Memory B cell (primary cell): ENCODE data around the gene SAMD11.

Source experiments
- ATAC-seq: fragments of 150-1000 bp; cut with Tn5 transposase; 2 replicates; pipeline ENCODE4 v1.10.0; 2021; ENCODE audit warnings: low read depth, mild to moderate bottlenecking, moderate library complexity
- DNase-seq, 2 donors: peaks; one replicate each; pipeline ENCODE4 v3.0.0; 2022; ENCODE audit warnings: low spot score in 2 of 2
- H3K27ac Mint-ChIP-seq: one replicate; pipeline ENCODE4 v1.8.0; 2022; ENCODE audit warnings: mild to moderate bottlenecking, moderate library complexity, mixed read lengths
- H3K27me3 Mint-ChIP-seq: one replicate; pipeline ENCODE4 v1.8.0; 2022; ENCODE audit warnings: mixed read lengths
- H3K36me3 Mint-ChIP-seq: one replicate; pipeline ENCODE4 v1.8.0; 2022; ENCODE audit warnings: mild to moderate bottlenecking, mixed read lengths
- H3K4me1 Mint-ChIP-seq: one replicate; pipeline ENCODE4 v1.8.0; 2022; ENCODE audit warnings: mixed read lengths
- H3K4me3 Mint-ChIP-seq: one replicate; pipeline ENCODE4 v1.8.0; 2022; ENCODE audit warnings: mild to moderate bottlenecking, moderate library complexity, mixed read lengths
- H3K9me3 Mint-ChIP-seq: one replicate; pipeline ENCODE4 v1.8.0; 2022; ENCODE audit warnings: mixed read lengths

The SAMD11 gene

DNA sequence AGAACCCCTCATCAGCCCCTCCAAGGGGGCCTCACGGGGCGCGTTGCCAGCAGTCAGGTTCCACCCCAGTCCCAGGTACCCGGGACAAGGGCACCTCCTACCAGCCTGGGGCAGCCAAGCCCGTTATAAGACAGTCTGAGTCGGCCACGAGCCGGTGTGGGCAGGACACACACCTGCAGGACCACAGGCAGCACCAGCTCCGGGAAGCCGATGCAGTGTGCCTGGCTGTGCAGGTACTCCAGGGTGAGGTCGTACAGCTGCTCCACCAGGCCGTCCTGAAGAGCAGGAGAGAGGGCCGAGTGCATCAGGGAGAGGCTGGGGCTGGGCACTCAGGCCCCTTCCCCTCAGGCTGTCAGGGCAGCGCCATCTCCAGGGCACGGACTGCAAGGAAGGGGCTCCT, 24.2 kb downstream of the SAMD11 start:
- Mint-ChIP-seq H3K36me3 (peaks cover 31% of the 10 kb centered on the region), H3K27me3 (peaks cover 2% of the 10 kb centered on the region), H3K27ac (no peak overlapping the region), H3K4me3 (no peak overlapping the region), H3K4me1 (no peaks in the 10 kb centered on the region), H3K9me3 (no peaks in the 10 kb centered on the region)
- DNase-seq, result no peak
- ATAC-seq, result no peak

DNA sequence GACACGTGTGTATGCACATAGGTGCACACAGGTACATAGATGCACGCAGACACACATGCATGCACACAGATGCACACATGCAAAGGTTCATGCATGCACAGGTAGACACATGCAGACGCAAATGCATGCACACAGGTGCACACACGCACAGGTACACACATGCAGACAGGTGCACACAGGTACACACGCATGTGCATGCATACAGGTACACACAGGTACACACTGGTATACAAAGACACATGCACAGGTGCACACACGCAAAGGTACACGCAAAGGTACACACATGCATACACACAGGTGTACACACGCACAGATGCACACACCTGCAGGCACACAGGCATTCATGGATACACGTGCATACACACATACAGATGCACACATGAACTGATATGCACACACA, 26.5 kb downstream of the SAMD11 start:
- DNase-seq, result no peak
- no peak overlapping the region for H3K27ac Mint-ChIP-seq
- H3K9me3 Mint-ChIP-seq, result no peaks in the 10 kb centered on the region
- H3K27me3 Mint-ChIP-seq, result no peaks in the 10 kb centered on the region
- no peak for ATAC-seq
- H3K36me3 Mint-ChIP-seq, result peaks cover 35% of the 10 kb centered on the region
- H3K4me3 Mint-ChIP-seq, result no peak overlapping the region
- H3K4me1 Mint-ChIP-seq, result no peaks in the 10 kb centered on the region

DNA sequence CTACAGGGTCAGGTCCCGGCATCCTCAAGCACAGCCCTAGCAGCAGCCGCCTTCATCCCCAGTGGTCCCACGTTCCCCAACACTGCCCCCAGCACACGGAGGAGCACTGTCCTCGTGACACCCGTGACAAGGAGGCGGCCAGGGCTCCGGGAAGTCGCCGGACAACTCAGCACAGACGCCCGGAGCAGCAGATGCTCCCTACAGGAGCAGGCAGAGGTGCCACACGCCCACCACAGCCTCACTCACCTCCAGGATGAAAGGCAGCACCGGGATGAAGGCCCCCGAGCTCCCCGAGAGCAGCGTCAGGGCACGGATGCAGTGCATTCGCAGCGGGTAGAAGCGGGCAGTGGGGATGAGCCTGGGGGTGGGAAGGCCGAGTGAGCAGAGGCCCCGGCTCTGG, 27.2 kb downstream of the SAMD11 start:
- Mint-ChIP-seq H3K9me3 (no peaks in the 10 kb centered on the region), H3K27me3 (no peaks in the 10 kb centered on the region)
- no peak for DNase-seq

DNA sequence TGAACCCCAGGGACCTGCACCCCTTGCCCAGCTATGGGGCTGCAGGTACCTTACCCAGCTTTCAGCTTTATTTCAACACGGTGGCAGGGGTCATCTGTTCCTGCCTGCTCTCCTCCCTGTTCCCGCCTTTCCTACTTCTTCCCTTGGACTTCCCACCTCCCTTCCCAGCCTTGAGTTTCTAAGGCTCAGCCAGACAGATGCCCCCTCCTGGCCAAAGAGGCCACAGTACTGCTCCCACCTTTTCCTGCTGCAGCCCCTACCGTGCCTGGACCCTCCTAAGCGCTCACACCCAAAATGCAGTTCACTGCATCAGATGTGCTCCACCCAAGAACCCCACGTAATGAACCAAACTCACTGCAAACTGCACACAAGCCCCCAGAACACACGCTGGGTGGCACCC, 27.6 kb downstream of the SAMD11 start:
- no peaks in the 10 kb centered on the region for H3K27me3 Mint-ChIP-seq

More for the DNA sequence above, 27.2 kb downstream of the SAMD11 start:
- H3K4me1 Mint-ChIP-seq, result no peaks in the 10 kb centered on the region
- no peak for ATAC-seq
- H3K4me3 Mint-ChIP-seq, result no peak overlapping the region
- H3K36me3 Mint-ChIP-seq, result peaks cover 32% of the 10 kb centered on the region
- no peak overlapping the region for H3K27ac Mint-ChIP-seq

DNA sequence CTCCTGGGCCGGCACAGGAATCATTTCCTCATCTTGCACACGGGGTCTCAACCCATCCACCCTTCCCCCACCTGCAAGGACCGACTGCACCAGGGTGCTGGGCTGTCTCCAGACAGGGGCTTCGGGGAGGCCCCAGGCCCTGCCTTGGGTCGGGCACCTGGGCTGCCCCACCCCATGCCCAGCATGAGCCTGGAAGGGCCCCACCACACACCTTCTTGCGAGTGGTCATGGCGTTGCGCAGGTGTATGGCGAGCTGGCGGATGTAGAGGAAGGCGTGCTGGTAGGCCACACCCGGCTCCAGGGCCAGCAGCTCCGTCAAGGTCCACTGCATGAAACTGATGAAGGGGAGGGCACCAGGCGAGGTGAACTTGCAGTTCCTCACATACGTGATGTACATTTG, 28.5 kb downstream of the SAMD11 start:
- Mint-ChIP-seq H3K27ac (no peak overlapping the region), H3K36me3 (peaks cover 35% of the 10 kb centered on the region), H3K4me3 (no peak overlapping the region), H3K9me3 (no peaks in the 10 kb centered on the region), H3K27me3 (no peaks in the 10 kb centered on the region), H3K4me1 (peaks cover 3% of the 10 kb centered on the region)
- ATAC-seq (no peak), DNase-seq (no peak)

More for the DNA sequence above, 27.6 kb downstream of the SAMD11 start:
- Mint-ChIP-seq H3K9me3 (no peaks in the 10 kb centered on the region), H3K4me3 (no peak overlapping the region), H3K4me1 (no peaks in the 10 kb centered on the region), H3K27ac (no peak overlapping the region), H3K36me3 (peaks cover 32% of the 10 kb centered on the region)
- DNase-seq, result no peak
- ATAC-seq, result no peak

DNA sequence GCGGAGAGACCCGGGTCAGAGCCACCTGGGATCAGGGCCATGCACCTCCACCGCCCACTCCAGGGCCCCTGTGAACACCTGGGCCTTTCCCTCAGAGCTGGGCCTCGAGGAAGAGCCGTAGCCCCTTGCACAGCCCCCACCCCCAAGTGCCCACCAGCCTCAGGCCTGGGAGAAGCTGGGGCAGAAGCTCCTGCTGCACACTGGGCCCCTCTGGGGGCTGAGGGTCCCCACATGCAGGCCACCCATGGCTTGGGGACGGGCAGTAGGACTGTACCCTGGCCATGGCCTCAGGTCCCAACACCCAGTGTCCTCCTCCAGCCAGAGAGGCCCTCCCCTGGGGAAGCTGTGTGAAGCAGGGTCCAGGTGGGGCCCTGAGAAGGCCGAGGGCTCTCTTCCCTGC, 28.9 kb downstream of the SAMD11 start:
- H3K36me3 Mint-ChIP-seq, result peaks cover 35% of the 10 kb centered on the region
- no peaks in the 10 kb centered on the region for H3K27me3 Mint-ChIP-seq

DNA sequence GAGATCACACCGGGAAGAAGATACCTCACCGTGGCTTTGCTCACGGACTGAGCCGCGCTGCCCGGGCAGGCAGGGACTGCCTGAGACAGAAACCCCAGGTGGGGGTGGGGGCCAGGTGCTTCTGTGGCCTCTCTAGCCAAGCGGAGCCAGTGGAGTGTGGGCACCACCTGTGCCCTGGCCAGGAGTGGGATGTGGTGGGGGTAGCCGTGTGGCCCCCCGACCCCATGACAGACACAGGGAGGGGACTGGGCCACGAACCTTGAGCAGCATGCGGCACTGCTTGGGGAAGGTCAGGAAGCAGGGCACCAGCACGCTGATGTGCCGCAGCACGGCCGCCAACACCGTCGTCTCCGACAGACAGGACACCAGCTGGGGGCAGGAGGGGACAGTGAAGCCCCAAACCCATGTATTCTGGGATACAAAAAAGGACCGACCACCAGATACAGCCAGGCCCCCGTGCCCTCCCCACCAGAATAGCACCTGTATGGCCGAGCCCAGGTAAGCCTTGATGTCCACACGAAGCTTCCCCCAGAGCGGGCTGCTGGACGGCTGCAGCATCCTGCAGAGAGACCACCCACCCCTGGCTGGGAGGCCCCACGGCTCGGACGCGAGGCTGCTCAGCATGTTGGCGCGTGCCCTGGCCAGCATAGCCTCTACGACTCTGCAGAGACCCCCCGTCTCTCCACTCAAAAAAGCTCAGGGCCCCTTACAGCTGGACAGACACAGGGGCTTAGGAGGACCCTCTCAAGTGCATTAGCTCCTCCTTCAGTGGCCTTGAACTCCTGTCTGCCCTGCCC, 30.0 kb downstream of the SAMD11 start:
- H3K36me3 Mint-ChIP-seq, result peaks cover 39% of the 10 kb centered on the region
- DNase-seq (no peak), ATAC-seq (no peak)
- H3K27ac Mint-ChIP-seq, result no peak overlapping the region
- H3K9me3 Mint-ChIP-seq, result no peaks in the 10 kb centered on the region
- H3K4me1 Mint-ChIP-seq, result peaks cover 11% of the 10 kb centered on the region
- no peak overlapping the region for H3K4me3 Mint-ChIP-seq
- no peaks in the 10 kb centered on the region for H3K27me3 Mint-ChIP-seq

More for the DNA sequence above, 28.9 kb downstream of the SAMD11 start:
- Mint-ChIP-seq H3K9me3 (no peaks in the 10 kb centered on the region), H3K4me3 (no peak overlapping the region), H3K4me1 (peaks cover 6% of the 10 kb centered on the region), H3K27ac (no peak overlapping the region)
- DNase-seq (no peak), ATAC-seq (no peak)

DNA sequence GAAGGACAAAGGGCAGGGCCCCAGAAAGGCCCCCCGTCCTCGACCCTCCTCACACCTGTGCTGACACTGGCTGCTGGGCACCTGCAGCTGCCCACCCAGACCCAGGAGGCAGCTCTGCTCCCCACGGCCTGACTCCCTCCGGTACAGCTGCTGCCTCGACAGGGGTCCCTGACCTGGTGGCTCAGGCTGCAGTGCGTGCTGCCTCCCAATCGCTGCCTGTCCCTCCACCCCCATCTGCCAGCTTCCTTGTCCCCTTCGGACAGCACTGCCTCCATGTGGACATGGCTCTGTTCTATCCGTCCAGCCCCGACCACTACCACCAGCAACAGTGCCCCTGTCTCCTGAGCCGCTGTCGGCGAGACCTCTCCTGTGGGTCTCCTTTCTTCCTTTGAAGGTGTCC, 31.2 kb downstream of the SAMD11 start:
- Mint-ChIP-seq H3K9me3 (no peaks in the 10 kb centered on the region), H3K27ac (no peak overlapping the region), H3K4me3 (no peak overlapping the region), H3K36me3 (peaks cover 35% of the 10 kb centered on the region), H3K27me3 (no peaks in the 10 kb centered on the region), H3K4me1 (peaks cover 11% of the 10 kb centered on the region)
- no peak for DNase-seq
- no peak for ATAC-seq

DNA sequence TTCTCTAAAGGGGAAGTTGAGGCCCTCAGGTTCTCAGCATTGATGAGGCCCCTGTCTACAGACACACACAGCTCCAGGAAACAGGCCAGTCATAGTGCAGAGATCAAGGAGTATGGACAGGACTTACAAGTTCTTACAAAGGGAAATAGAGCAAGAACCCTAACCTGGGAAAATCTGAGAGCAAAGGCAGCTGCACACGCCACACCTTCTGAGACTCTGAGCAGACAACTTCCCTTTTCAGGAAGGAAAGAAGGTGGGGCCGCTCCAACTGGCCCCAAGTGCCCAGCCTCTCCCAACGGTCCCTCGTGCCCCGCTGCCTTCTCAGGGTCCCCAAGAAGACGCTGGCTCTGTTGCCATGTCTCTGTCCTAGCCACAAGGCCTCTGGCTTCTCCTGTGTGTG, 31.8 kb downstream of the SAMD11 start:
- Mint-ChIP-seq H3K27ac (no peak overlapping the region), H3K4me1 (peaks cover 11% of the 10 kb centered on the region), H3K4me3 (no peak overlapping the region), H3K9me3 (no peaks in the 10 kb centered on the region), H3K27me3 (no peaks in the 10 kb centered on the region), H3K36me3 (peaks cover 32% of the 10 kb centered on the region)
- ATAC-seq (no peak), DNase-seq (no peak)

DNA sequence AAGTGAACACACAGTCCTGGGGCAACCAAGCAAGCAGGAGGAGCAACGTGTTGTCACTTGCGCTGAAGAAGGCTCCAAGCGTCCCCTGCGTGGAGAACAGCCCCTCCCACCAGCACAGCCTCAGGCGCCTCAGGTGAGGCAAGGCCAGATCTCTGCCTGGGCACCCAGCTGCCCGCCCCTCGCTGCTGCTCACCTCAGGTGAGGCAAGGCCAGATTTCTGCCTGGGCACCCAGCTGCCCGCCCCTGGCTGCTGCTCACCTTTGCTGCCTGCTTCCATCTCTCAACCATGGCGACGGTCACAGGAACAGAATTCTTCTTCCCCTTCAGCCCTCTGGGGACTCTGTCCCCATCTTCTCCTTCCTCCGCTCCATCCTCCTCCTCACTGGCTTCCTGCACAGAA, 32.9 kb downstream of the SAMD11 start:
- no peak for ATAC-seq
- Mint-ChIP-seq H3K9me3 (no peaks in the 10 kb centered on the region), H3K27ac (no peak overlapping the region), H3K27me3 (no peaks in the 10 kb centered on the region), H3K36me3 (peaks cover 25% of the 10 kb centered on the region), H3K4me3 (no peak overlapping the region), H3K4me1 (peaks cover 11% of the 10 kb centered on the region)
- DNase-seq, result no peak

DNA sequence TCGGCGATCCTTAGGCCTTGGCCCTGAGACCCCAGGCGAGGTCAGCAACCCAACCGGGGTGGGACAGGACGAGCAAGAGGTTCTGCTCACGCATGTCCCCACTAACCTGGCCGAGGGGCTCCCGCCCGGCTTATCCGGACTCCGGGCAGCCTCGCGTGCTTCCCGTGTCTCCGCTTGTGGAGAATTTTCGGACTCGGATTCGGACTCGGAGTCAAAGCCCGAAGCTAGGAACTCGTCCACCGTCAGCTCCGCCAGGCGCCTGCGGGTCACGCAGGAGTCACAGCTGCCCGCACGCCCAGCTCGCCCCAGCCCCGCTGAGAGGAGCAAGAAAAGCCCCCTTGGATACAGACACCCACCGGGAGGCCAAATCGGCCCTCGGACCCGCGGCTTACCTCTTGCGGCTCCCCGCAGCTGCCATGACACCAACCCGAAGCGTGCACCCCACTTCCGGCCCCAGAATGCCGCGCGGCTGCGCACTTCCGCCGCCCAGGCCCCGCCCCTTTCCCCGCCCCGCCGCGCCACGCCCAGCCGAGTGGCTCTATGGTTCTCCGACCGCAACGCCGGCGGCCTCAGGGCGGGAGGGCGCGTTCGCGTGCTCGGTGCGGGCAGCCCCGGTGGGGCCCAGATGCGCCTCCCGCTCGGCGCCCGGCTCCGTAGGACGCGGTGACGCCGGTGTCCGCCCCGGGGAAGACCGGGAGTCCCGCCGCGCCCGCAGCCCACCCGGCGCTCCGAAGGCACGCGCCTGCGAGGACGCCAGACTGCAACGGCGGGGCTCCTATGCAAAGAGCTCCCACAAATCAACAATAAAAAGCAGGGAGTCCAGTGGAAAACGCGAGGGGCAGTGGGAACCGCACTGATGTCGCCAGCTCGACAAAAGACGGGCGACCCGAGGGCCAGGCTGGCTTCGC, 35.4 kb downstream of the SAMD11 start, which contains the start of gene NOC2L:
Gene NOC2L (minus strand): TSS at position 434 of the 908 bp plus-strand sequence. CDS start 16 bp downstream, at position 418.
- ATAC-seq, result peak; percentile 87
- Mint-ChIP-seq H3K36me3 (peaks cover 19% of the 10 kb centered on the region), H3K27ac (peak within 1 kb of the TSS; percentile 76), H3K4me1 (peaks cover 14% of the 10 kb centered on the region), H3K9me3 (no peaks in the 10 kb centered on the region), H3K4me3 (peak within 1 kb of the TSS; percentile 89), H3K27me3 (no peaks in the 10 kb centered on the region)
- DNase-seq, result peak; percentile 91 to 94

DNA sequence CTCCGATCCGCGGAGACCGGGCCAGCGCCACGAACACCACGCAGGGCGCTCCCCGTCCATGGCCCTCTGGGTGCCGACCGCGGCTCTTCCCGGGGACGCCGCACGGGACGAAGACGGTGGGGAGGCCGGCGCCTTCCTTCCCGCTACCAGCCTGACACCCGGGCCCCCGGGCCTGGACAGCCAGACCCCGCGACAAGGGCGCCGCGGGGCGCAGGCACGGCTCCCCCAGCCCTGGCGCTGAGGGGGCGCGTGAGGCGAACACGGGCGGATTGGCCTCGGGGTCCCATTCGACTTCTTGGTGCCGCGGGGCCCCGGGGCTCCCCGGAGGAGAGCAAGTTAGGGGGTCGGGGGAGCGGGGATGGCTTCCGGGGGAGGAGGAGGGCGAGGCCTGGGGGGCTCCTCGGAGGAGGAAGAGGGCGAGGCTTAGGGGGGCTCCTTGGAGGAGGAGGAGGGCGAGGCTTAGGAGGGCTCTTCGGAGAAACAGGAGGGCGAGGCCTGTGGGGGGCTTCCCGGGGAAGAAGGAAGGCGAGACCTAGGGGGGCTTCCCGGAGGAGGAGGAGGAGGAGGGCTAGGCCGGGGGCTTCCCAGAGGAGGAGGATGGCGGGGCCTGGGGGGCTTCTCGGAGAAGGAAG, 36.1 kb downstream of the SAMD11 start:
- H3K9me3 Mint-ChIP-seq, result no peaks in the 10 kb centered on the region
- no peak for ATAC-seq
- peak overlapping the region; percentile 76 for H3K27ac Mint-ChIP-seq
- peaks cover 14% of the 10 kb centered on the region for H3K4me1 Mint-ChIP-seq
- peak overlapping the region; percentile 89 for H3K4me3 Mint-ChIP-seq
- H3K36me3 Mint-ChIP-seq, result peaks cover 19% of the 10 kb centered on the region
- DNase-seq, result no peak
- H3K27me3 Mint-ChIP-seq, result no peaks in the 10 kb centered on the region

DNA sequence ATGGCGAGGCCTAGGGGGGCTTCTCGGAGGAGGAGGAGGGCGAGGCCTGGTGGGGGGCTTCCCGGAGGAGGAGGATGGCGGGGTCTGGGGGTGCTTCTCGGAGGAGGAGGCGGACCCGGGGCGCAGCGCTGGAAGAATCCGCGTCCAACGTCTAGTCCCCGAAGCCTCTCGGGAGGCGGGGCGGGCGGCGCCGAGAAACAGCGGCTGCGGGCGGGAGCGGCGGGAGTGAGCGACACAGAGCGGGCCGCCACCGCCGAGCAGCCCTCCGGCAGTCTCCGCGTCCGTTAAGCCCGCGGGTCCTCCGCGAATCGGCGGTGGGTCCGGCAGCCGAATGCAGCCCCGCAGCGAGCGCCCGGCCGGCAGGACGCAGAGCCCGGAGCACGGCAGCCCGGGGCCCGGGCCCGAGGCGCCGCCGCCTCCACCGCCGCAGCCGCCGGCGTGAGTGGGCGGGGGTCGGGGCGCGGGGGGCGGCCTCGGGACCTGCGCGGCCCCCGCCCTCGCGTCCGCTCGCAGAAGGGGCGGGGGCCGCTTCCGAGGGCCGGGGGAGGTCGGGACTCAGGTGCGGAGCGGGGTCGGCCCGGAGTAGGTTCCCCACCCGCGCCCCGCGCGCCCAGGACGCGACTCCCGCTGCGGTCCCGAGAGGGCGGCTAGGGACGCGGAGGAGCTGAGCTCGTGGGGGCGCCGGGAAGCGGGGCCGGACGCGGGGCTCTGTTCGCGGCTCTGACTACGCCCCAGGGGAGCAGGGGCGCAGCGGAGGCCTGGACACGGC, 36.8 kb downstream of the SAMD11 start, which contains the start of gene KLHL17:
Gene KLHL17 (plus strand): TSS at position 222 of the 769 bp plus-strand sequence. CDS start 110 bp downstream, at position 332.
- peaks cover 14% of the 10 kb centered on the region for H3K36me3 Mint-ChIP-seq
- peak within 1 kb of the TSS; percentile 89 for H3K4me3 Mint-ChIP-seq
- H3K4me1 Mint-ChIP-seq, result peaks cover 14% of the 10 kb centered on the region
- ATAC-seq (peak; percentile 62), DNase-seq (peak; percentile 71 to 76)
- peak within 1 kb of the TSS; percentile 76 for H3K27ac Mint-ChIP-seq
- no peaks in the 10 kb centered on the region for H3K9me3 Mint-ChIP-seq
- H3K27me3 Mint-ChIP-seq, result no peaks in the 10 kb centered on the region
